ENCODE data around the gene ZHX3. TPM values are rescaled to one million over a fixed set of nuclear protein-coding genes. Genes with fewer than 3 reads are reported as not detected.

ZHX3 gene
- total RNA-seq, 1 experiment from 2014 or later = 22.7 TPM

DNA sequence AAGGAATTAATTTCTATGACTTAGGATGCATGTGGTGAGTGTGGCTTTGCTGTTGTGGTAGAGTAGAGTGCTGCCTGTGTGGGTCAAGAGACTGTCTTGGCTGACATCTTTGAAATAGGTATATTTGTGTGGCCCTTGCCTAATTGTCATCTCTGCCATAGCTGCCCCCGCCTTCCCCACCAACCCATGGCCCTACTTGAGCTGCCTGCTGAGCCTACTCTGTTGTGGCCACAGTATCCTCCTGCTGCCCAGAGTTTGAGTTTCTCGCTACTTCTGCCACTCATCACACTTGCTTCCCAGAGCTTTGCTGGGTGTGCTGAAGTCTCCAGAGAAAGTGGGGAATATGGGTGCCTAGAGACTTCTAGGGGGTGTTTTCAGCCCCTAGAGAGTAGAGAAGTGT lies 172.2 kb downstream of the ZHX3 start:
- DNase-seq = no peak
- no peak overlapping the region for H3K27ac Mint-ChIP-seq (ENCODE audit: unreplicated experiment)
- BruUV-seq (replicated peaks) = no TSS peak
- H3K4me3 Mint-ChIP-seq (ENCODE audit: low read depth, unreplicated experiment) = no peak overlapping the region
- H3K4me1 Mint-ChIP-seq (ENCODE audit: low read depth, unreplicated experiment) = peaks cover 27% of the 10 kb centered on the region
- TF ChIP-seq, protein P1, sequence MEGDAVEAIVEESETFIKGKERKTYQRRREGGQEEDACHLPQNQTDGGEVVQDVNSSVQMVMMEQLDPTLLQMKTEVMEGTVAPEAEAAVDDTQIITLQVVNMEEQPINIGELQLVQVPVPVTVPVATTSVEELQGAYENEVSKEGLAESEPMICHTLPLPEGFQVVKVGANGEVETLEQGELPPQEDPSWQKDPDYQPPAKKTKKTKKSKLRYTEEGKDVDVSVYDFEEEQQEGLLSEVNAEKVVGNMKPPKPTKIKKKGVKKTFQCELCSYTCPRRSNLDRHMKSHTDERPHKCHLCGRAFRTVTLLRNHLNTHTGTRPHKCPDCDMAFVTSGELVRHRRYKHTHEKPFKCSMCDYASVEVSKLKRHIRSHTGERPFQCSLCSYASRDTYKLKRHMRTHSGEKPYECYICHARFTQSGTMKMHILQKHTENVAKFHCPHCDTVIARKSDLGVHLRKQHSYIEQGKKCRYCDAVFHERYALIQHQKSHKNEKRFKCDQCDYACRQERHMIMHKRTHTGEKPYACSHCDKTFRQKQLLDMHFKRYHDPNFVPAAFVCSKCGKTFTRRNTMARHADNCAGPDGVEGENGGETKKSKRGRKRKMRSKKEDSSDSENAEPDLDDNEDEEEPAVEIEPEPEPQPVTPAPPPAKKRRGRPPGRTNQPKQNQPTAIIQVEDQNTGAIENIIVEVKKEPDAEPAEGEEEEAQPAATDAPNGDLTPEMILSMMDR (IDR thresholded peaks at IDR 0.05; ENCODE audit: unreplicated experiment) = no peak
- H3K9me3 Mint-ChIP-seq (ENCODE audit: low read depth, unreplicated experiment) = peaks cover 5% of the 10 kb centered on the region
- CTCF ChIA-PET = interaction anchor here (1.4 kb wide), 1 partner anchor 195 kb away, joined by 4 read pairs; the partner anchor contains the start of gene LPIN3
- H3K27me3 Mint-ChIP-seq (ENCODE audit: unreplicated experiment) = no peaks in the 10 kb centered on the region
- intact Hi-C loops (cut with micrococcal nuclease; ENCODE audit: unreplicated experiment) = no loop called here
- H3K36me3 Mint-ChIP-seq (ENCODE audit: insufficient read depth, unreplicated experiment) = no peaks in the 10 kb centered on the region

GRCh38 chr20:41143354-41143753 lies 174.2 kb downstream of the ZHX3 start:
- BruUV-seq (replicated peaks) = no TSS peak
- intact Hi-C loops (cut with micrococcal nuclease; ENCODE audit: unreplicated experiment) = no loop called here
- Mint-ChIP-seq H3K4me1 (ENCODE audit: low read depth, unreplicated experiment) (peaks cover 34% of the 10 kb centered on the region), H3K9me3 (ENCODE audit: low read depth, unreplicated experiment) (no peaks in the 10 kb centered on the region), H3K36me3 (ENCODE audit: insufficient read depth, unreplicated experiment) (peaks cover 7% of the 10 kb centered on the region), H3K27me3 (ENCODE audit: unreplicated experiment) (no peaks in the 10 kb centered on the region), H3K27ac (ENCODE audit: unreplicated experiment) (no peak overlapping the region), H3K4me3 (ENCODE audit: low read depth, unreplicated experiment) (no peak overlapping the region)
- CTCF ChIA-PET = interaction anchor here (1.5 kb wide), 1 partner anchor 9 kb away, joined by 8 read pairs; no protein-coding TSS in a partner anchor
- no peak for DNase-seq
- TF ChIP-seq, protein P1 (IDR thresholded peaks at IDR 0.05; ENCODE audit: unreplicated experiment) = no peak

- intact Hi-C loops (cut with micrococcal nuclease; ENCODE audit: unreplicated experiment) = no loop called here
- TF ChIP-seq, protein P1 (IDR thresholded peaks at IDR 0.05; ENCODE audit: unreplicated experiment) = no peak
- no peak overlapping the region for H3K4me3 Mint-ChIP-seq (ENCODE audit: low read depth, unreplicated experiment)
- H3K9me3 Mint-ChIP-seq (ENCODE audit: low read depth, unreplicated experiment) = no peaks in the 10 kb centered on the region
- CTCF ChIA-PET = interaction anchor here (1.5 kb wide), 1 partner anchor 8 kb away, joined by 8 read pairs; no protein-coding TSS in a partner anchor
- DNase-seq = no peak
- H3K27ac Mint-ChIP-seq (ENCODE audit: unreplicated experiment) = no peak overlapping the region
- no TSS peak for BruUV-seq (replicated peaks)
- H3K27me3 Mint-ChIP-seq (ENCODE audit: unreplicated experiment) = no peaks in the 10 kb centered on the region
- H3K36me3 Mint-ChIP-seq (ENCODE audit: insufficient read depth, unreplicated experiment) = peaks cover 11% of the 10 kb centered on the region
- peaks cover 34% of the 10 kb centered on the region for H3K4me1 Mint-ChIP-seq (ENCODE audit: low read depth, unreplicated experiment)
Measured at GRCh38 chr20:41142919-41143318, 174.6 kb downstream of the ZHX3 start.

GRCh38 chr20:41142245-41142644 lies 175.3 kb downstream of the ZHX3 start:
- no peaks in the 10 kb centered on the region for H3K27me3 Mint-ChIP-seq (ENCODE audit: unreplicated experiment)
- TF ChIP-seq, protein P1 (IDR thresholded peaks at IDR 0.05; ENCODE audit: unreplicated experiment) = no peak

More at GRCh38 chr20:41142245-41142644, 175.3 kb downstream of the ZHX3 start:
- intact Hi-C loops (cut with micrococcal nuclease; ENCODE audit: unreplicated experiment) = no loop called here
- BruUV-seq (replicated peaks) = no TSS peak
- Mint-ChIP-seq H3K4me3 (ENCODE audit: low read depth, unreplicated experiment) (no peak overlapping the region), H3K9me3 (ENCODE audit: low read depth, unreplicated experiment) (no peaks in the 10 kb centered on the region), H3K36me3 (ENCODE audit: insufficient read depth, unreplicated experiment) (peaks cover 18% of the 10 kb centered on the region), H3K27ac (ENCODE audit: unreplicated experiment) (no peak overlapping the region), H3K4me1 (ENCODE audit: low read depth, unreplicated experiment) (peaks cover 34% of the 10 kb centered on the region)
- DNase-seq = no peak
- CTCF ChIA-PET = interaction anchor here (1.2 kb wide), 1 partner anchor 197 kb away, joined by 3 read pairs; no protein-coding TSS in a partner anchor
